Measurements from ENCODE around the gene DGKQ. TPM values are rescaled to one million over a fixed set of nuclear protein-coding genes. Genes with fewer than 3 reads are reported as not detected.
A peak's percentile ranks its signal among the peaks of the same experiment; 100 is the strongest.

Gene DGKQ
- total RNA-seq, 1 experiment from 2014 or later = 14.2 TPM

- no peak overlapping the region for H3K4me3 ChIP-seq (ENCODE audit: low read length)
- DNase-seq = no peak
- intact Hi-C loops (cut with micrococcal nuclease) = no loop called here
- no peaks in the 10 kb centered on the region for H3K27me3 ChIP-seq (ENCODE audit: low read length)
- ChIA-PET POLR2A (ENCODE audit: unreplicated experiment) (no interaction called here), CTCF (no interaction called here)
- no peak overlapping the region for H2AFZ ChIP-seq (ENCODE audit: low read length)
- H3K9ac ChIP-seq (ENCODE audit: low read length) = no peak overlapping the region
- H3F3A ChIP-seq (ENCODE audit: low read length, unreplicated experiment) = no peaks in the 10 kb centered on the region
- H3K27ac ChIP-seq (ENCODE audit: low read length) = no peak overlapping the region
- no peaks in the 10 kb centered on the region for H3K9me2 ChIP-seq (replicated peaks; ENCODE audit: low read length)
- ATAC-seq = no peak
- no peaks in the 10 kb centered on the region for H4K20me1 ChIP-seq (ENCODE audit: low read length)
- H3K79me2 ChIP-seq (ENCODE audit: low read length) = no peaks in the 10 kb centered on the region
- H3K36me3 ChIP-seq (ENCODE audit: low read depth, low read length) = no peaks in the 10 kb centered on the region
- H3K4me2 ChIP-seq (ENCODE audit: low read length) = no peak overlapping the region
- BruUV-seq (replicated peaks) = no TSS peak
- no peak for TF ChIP-seq EZH2phosphoT487 (IDR thresholded peaks at IDR 0.05; ENCODE audit: borderline replicate concordance, low read length)
- no peak for TF ChIP-seq CTCF (conservative IDR thresholded peaks at IDR 0.05; ENCODE audit: low read depth, low read length)
- no peak for TF ChIP-seq EZH2 (IDR thresholded peaks at IDR 0.05; ENCODE audit: low read length, unreplicated experiment)
- no peaks in the 10 kb centered on the region for H3K9me3 ChIP-seq (ENCODE audit: low read length)
- peaks cover under 1% of the 10 kb centered on the region; the same call in 1 of the 2 replicates for H3K4me1 ChIP-seq (ENCODE audit: insufficient read depth, low read length)
Observed at GRCh38 chr4:965766-966134, 7.6 kb downstream of the DGKQ start.

GRCh38 chr4:965048-965765, 8.2 kb downstream of the DGKQ start:
- no TSS peak for BruUV-seq (replicated peaks)
- H3K79me2 ChIP-seq (ENCODE audit: low read length) = no peaks in the 10 kb centered on the region
- no peaks in the 10 kb centered on the region for H3K9me2 ChIP-seq (replicated peaks; ENCODE audit: low read length)
- no peaks in the 10 kb centered on the region for H3K36me3 ChIP-seq (ENCODE audit: low read depth, low read length)
- H3K9me3 ChIP-seq (ENCODE audit: low read length) = no peaks in the 10 kb centered on the region
- H3F3A ChIP-seq (ENCODE audit: low read length, unreplicated experiment) = no peaks in the 10 kb centered on the region
- ATAC-seq = 0 out of 2 replicates have a peak, but pooled peaks have one; percentile 8
- no peak for TF ChIP-seq CTCF (conservative IDR thresholded peaks at IDR 0.05; ENCODE audit: low read depth, low read length)
- no peak for TF ChIP-seq EZH2phosphoT487 (IDR thresholded peaks at IDR 0.05; ENCODE audit: borderline replicate concordance, low read length)
- no peak for TF ChIP-seq EZH2 (IDR thresholded peaks at IDR 0.05; ENCODE audit: low read length, unreplicated experiment)
- H3K9ac ChIP-seq (ENCODE audit: low read length) = no peak overlapping the region
- H3K4me3 ChIP-seq (ENCODE audit: low read length) = no peak overlapping the region
- POLR2A ChIA-PET (ENCODE audit: unreplicated experiment) = no interaction called here
- DNase-seq = no peak
- no peaks in the 10 kb centered on the region for H4K20me1 ChIP-seq (ENCODE audit: low read length)
- no peaks in the 10 kb centered on the region for H3K4me1 ChIP-seq (ENCODE audit: insufficient read depth, low read length)
- H3K27ac ChIP-seq (ENCODE audit: low read length) = no peak overlapping the region
- H3K4me2 ChIP-seq (ENCODE audit: low read length) = no peak overlapping the region
- no peaks in the 10 kb centered on the region for H3K27me3 ChIP-seq (ENCODE audit: low read length)
- no peak overlapping the region for H2AFZ ChIP-seq (ENCODE audit: low read length)
- intact Hi-C loops (cut with micrococcal nuclease) = no loop called here
- CTCF ChIA-PET = no interaction called here

DNA sequence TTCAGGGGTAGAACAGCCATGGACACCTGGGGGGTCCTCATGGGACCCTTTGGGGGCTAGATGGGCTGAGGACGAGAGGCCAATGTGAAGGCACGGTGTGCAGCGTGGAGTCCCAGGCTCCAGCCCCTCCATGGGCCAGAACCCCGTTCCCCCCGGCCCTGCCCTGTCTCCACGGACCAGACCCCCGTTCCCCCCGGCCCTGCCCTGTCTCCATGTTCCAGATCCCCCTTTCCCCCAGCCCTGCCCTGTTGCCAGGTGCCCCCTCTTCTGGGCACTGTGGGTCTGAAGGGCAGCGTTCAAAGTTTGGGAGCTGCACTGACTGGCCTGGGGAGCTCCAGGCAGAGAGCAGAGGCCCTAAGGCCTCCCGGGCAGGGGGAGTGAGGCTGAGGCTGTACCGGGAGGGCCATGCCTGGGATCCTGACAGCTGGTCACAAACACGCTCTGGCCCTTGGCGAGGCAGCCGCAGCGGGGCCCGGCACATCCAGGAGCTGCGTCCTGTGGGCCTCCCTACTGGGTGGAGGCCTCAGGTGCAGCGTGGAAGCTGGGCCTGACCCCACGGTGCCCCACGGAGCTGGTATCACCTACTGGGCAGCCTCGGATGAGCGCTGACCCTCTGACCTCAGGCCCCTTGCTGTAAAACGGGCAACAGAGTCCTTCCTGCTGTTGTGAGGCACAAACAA, 8.9 kb downstream of the DGKQ start:
- no peak overlapping the region for H3K27ac ChIP-seq (ENCODE audit: low read length)
- H3F3A ChIP-seq (ENCODE audit: low read length, unreplicated experiment) = no peaks in the 10 kb centered on the region
- no peak for DNase-seq
- intact Hi-C loops (cut with micrococcal nuclease) = no loop called here
- ATAC-seq = no peak
- BruUV-seq (replicated peaks) = no TSS peak
- no peak overlapping the region for H3K4me2 ChIP-seq (ENCODE audit: low read length)
- TF ChIP-seq EZH2 (IDR thresholded peaks at IDR 0.05; ENCODE audit: low read length, unreplicated experiment) (no peak), CTCF (conservative IDR thresholded peaks at IDR 0.05; ENCODE audit: low read depth, low read length) (no peak), EZH2phosphoT487 (IDR thresholded peaks at IDR 0.05; ENCODE audit: borderline replicate concordance, low read length) (no peak)
- POLR2A ChIA-PET (ENCODE audit: unreplicated experiment) = no interaction called here
- no peaks in the 10 kb centered on the region for H4K20me1 ChIP-seq (ENCODE audit: low read length)
- H3K9ac ChIP-seq (ENCODE audit: low read length) = no peak overlapping the region
- H3K27me3 ChIP-seq (ENCODE audit: low read length) = no peaks in the 10 kb centered on the region
- no peak overlapping the region for H3K4me3 ChIP-seq (ENCODE audit: low read length)
- no peaks in the 10 kb centered on the region for H3K36me3 ChIP-seq (ENCODE audit: low read depth, low read length)
- H2AFZ ChIP-seq (ENCODE audit: low read length) = no peak overlapping the region
- no peaks in the 10 kb centered on the region for H3K79me2 ChIP-seq (ENCODE audit: low read length)
- H3K9me3 ChIP-seq (ENCODE audit: low read length) = no peaks in the 10 kb centered on the region
- no peaks in the 10 kb centered on the region for H3K9me2 ChIP-seq (replicated peaks; ENCODE audit: low read length)
- H3K4me1 ChIP-seq (ENCODE audit: insufficient read depth, low read length) = no peaks in the 10 kb centered on the region
- CTCF ChIA-PET = no interaction called here

Data from PC-3 (cell line).